GM12874 (cell line): ENCODE measurements around the gene RNF31.

ENCODE experiments used
- TF ChIP-seq, protein P1 (sequence below): IDR thresholded peaks from 2 replicates; pipeline ENCODE4 v1.5.1; 2011; ENCODE audit warnings: low read depth, mild to moderate bottlenecking, control low read depth, low read length, moderate library complexity; ENCODE audit not compliant: insufficient read depth

The RNF31 gene

DNA sequence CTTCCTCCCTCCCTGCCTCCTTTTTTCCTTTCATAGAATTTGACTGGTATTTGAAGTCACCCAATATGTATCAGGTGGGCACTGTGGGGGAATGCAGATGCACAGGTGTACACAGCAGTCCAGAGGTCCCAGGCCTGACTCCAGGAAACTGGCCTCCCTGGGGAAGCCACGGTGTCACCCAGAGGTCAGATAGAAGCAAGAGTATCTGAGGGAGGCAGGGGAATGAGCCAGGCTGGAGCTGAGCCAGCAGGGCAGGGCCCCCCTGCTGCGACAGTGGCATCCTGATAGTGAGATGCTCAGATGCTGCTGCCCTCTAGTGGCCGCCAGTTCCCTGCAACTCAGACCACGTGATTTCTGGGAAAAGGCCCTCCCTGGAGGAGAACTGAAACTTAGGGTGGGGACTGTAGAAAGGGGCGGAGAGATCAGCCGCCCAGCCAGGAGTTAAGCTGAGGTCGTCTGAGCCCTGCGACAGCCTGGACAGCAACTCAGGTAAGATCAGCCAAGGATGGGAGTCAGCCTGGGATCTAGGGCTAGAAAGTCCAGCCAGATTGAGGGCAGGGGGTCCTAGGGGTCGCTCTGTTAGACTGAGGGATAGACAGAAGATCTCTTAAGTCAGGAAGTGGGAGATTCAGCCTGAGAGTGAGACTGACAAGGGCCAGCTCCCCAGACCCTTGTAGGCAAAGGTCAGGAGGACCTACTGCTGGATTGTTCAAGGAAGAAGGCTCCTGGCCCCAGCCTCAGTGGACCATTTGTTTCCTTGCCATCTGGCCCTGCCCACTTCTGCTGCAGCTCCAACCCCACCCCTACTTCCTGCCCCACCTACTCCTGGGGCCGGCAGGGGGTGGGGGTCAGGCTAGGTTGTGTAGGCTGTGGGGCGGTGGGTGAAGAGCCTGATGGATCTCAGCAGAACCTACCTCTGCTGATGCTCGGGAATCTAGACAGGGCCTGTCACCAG, 13.8 kb downstream of the RNF31 start, which contains the start of gene IRF9:
IRF9 (plus strand) TSS at position 416 of the 955 bp plus-strand sequence. CDS start 880 bp downstream, outside the sequence.
- TF ChIP-seq, protein P1, sequence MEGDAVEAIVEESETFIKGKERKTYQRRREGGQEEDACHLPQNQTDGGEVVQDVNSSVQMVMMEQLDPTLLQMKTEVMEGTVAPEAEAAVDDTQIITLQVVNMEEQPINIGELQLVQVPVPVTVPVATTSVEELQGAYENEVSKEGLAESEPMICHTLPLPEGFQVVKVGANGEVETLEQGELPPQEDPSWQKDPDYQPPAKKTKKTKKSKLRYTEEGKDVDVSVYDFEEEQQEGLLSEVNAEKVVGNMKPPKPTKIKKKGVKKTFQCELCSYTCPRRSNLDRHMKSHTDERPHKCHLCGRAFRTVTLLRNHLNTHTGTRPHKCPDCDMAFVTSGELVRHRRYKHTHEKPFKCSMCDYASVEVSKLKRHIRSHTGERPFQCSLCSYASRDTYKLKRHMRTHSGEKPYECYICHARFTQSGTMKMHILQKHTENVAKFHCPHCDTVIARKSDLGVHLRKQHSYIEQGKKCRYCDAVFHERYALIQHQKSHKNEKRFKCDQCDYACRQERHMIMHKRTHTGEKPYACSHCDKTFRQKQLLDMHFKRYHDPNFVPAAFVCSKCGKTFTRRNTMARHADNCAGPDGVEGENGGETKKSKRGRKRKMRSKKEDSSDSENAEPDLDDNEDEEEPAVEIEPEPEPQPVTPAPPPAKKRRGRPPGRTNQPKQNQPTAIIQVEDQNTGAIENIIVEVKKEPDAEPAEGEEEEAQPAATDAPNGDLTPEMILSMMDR: peak; percentile 88

DNA sequence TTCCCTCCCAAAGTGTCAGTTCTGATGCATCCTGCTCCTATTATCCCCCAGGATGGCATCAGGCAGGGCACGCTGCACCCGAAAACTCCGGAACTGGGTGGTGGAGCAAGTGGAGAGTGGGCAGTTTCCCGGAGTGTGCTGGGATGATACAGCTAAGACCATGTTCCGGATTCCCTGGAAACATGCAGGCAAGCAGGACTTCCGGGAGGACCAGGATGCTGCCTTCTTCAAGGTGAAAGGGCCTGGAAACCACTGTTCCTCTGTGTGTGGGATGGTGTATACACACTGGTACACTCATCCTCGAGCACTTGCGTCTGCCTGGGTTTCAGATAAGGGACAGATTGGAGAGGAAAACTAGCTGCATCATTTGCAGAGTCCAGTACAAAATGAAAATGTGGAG, 14.8 kb downstream of the RNF31 start:
- TF ChIP-seq, protein P1: no peak

DNA sequence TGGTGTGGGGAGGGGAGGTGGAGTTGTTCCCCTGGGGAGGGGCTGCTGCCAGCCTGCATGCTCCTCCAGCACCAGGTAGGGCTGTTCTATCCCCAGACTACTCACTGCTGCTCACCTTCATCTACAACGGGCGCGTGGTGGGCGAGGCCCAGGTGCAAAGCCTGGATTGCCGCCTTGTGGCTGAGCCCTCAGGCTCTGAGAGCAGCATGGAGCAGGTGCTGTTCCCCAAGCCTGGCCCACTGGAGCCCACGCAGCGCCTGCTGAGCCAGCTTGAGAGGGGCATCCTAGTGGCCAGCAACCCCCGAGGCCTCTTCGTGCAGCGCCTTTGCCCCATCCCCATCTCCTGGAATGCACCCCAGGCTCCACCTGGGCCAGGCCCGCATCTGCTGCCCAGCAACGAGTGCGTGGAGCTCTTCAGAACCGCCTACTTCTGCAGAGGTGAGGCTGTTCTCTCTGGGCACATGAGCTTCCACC, 17.3 kb downstream of the RNF31 start:
- TF ChIP-seq, protein P1: no peak

DNA sequence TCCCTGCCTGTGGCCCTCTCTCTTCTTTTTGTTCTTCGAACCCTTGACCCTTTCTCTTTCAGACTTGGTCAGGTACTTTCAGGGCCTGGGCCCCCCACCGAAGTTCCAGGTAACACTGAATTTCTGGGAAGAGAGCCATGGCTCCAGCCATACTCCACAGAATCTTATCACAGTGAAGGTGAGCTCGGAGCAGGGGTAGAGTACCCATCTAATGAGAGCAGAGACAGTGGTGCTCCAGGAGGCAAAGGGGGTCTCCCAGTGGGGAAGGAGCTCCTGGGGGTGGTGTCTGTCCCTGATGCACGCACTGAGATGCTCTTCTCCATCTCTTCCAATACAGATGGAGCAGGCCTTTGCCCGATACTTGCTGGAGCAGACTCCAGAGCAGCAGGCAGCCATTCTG, 18.5 kb downstream of the RNF31 start:
- TF ChIP-seq, protein P1: no peak

DNA sequence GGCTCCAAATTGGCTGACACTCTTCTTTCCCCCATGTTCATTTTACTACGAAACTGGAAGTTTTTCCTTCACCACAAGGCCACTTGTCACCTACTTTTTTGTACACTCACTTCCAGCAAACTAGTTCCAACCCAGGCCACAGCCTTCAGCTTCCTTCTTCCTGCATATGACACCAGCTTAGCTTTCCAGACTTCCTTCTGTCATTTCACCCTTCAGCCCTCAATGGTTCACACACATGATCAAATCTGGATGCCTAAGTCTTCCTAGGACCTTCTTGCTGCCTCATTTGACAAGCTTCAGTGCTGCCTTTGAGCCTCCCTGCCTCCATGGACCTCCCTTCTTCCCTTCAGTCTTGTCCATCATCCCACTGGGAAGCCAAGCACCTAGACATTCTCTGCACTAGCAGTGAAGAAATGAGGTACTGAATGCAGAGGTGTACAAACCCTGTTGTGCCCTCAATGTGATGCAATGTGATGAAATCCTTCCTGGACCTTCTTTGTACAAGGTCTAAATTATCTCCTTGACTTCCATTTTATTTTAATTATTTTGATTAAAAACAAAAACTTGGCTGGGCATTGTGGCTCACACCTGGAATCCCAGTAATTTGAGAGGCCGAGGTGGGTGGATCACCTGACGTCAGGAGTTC, 20.3 kb downstream of the RNF31 start:
- TF ChIP-seq, protein P1: no peak

DNA sequence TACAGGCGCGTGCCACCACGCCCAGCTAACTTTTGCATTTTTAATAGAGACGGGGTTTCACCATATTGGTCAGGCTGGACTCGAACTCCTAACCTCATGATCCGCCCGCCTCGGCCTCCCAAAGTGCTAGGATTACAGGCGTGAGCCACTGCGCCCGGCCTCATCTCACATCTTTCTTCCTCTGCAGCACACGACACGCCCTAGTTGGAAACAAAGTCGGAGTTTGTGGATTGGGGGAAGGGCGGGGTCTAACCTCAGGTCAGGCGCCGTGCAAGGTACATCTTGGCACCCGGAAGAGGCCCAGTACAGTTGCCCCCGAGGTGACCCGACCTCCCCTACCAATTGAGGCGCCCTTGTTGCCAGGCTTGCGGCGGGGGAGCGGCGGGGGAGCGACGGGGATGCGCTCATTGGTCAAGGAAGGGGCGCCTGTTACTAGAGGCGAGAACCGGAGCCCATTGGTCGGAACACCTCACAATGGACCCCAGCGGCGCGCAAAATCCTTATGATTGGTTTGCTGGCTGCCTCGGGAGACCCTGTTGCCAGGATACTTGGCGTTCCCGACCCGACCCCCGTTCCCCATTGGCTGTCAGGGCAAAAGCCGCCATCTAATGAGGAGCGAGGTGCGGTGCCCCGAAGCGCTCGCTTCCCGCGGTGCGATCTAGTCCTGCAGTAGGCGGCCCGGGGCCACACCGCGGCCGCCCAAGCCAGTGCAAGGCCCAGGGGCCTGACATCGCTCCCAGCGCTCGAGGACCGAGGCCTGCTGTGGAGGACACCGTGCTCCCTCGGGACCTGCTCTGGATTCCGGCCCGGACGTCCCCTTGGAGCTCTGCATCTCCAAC, 24.3 kb downstream of the RNF31 start, which contains the start of gene REC8:
REC8 (plus strand) TSS at position 659 of the 839 bp plus-strand sequence. CDS start 473 bp downstream, outside the sequence.
- TF ChIP-seq, protein P1: no peak
